GM06990 (cell line): Measurements from ENCODE around the gene APOA4.

Experiments
- DNase-seq: peaks from one replicate; pipeline ENCODE4 v3.0.0-alpha.2; 2011; ENCODE audit not compliant: insufficient read length; ENCODE audit errors: extremely low read depth
- H3K27me3 ChIP-seq: replicated peaks from 2 replicates; pipeline ENCODE4 v1.6.0; 2011; ENCODE audit warnings: low read length; ENCODE audit not compliant: control insufficient read depth, insufficient read depth
- H3K36me3 ChIP-seq: 2 replicates; pipeline ENCODE4 v1.5.1; 2011; ENCODE audit warnings: low read length; ENCODE audit not compliant: control insufficient read depth, insufficient read depth
- H3K4me3 ChIP-seq: replicated peaks from 2 replicates; pipeline ENCODE4 v1.5.1; 2011; ENCODE audit warnings: low read depth, mild to moderate bottlenecking, control low read depth, low read length
- CTCF ChIP-seq: IDR thresholded peaks from 2 replicates; pipeline ENCODE4 v1.5.1; 2011; ENCODE audit warnings: low read length, control low read depth, mild to moderate bottlenecking, inconsistent platforms; ENCODE audit not compliant: insufficient read depth, poor library complexity, severe bottlenecking

The APOA4 gene

GRCh38 chr11:116774661-116775060 is 48.4 kb downstream of the APOA4 start:
- no peak for DNase-seq
- no peak overlapping the region for H3K4me3 ChIP-seq
- TF ChIP-seq CTCF, result no peak
- H3K36me3 ChIP-seq, result peaks cover 18% of the 10 kb centered on the region
- no peaks in the 10 kb centered on the region for H3K27me3 ChIP-seq

GRCh38 chr11:116773203-116774097 is 49.7 kb downstream of the APOA4 start:
- peak overlapping the region; percentile 82 for H3K4me3 ChIP-seq
- H3K27me3 ChIP-seq, result no peaks in the 10 kb centered on the region
- peaks cover 9% of the 10 kb centered on the region for H3K36me3 ChIP-seq
- TF ChIP-seq CTCF, result no peak
- no peak for DNase-seq

GRCh38 chr11:116772443-116773202 is 50.5 kb downstream of the APOA4 start, which contains the start of gene BUD13:
Gene BUD13, minus strand, starts transcription at chr11:116772987. Its CDS starts 23 bp downstream, at chr11:116772964.
- TF ChIP-seq CTCF, result no peak
- H3K4me3 ChIP-seq, result peak within 1 kb of the TSS; percentile 82
- DNase-seq, result peak; percentile 95
- H3K36me3 ChIP-seq, result peaks cover 4% of the 10 kb centered on the region
- H3K27me3 ChIP-seq, result no peaks in the 10 kb centered on the region

- Histone ChIP-seq H3K27me3 (no peaks in the 10 kb centered on the region), H3K4me3 (peak overlapping the region; percentile 82), H3K36me3 (peaks cover 4% of the 10 kb centered on the region)
- DNase-seq, result no peak
- no peak for TF ChIP-seq CTCF
These were observed 51.2 kb downstream of the APOA4 start for GRCh38 chr11:116771935-116772334.
